Heart left ventricle (tissue), 16 donors: Measurements from ENCODE around the gene AAR2. TPM values are rescaled to one million over a fixed set of nuclear protein-coding genes. Genes with fewer than 3 reads are reported as not detected.

Experiments
- ATAC-seq, 4 donors: fragments of 200-7000 bp; cut with Tn5 transposase; one replicate each; pipeline ENCODE4 v1.9.1; 2020 to 2022; ENCODE audit warnings: moderate library complexity in 4 of 4, mild to moderate bottlenecking in 3 of 4, moderate number of reproducible peaks in 1 of 4
- DNase-seq, 5 donors: peaks; one replicate each; pipeline ENCODE4 v3.0.0-alpha.2; 2020
- H3K27ac ChIP-seq, 12 donors: fragments of 200-600 bp; sonication (generic) in 4 of 12; one replicate each; pipeline versions ENCODE4 v1.5.0 to v1.8.0; 2016 to 2022; ENCODE audit warnings: mild to moderate bottlenecking in 2 of 12
- H3K27me3 ChIP-seq, 9 donors: fragments of 200-600 bp; sonication (generic) in 2 of 9; one replicate each; pipeline versions ENCODE4 v1.5.1 to v1.8.0; 2016 to 2022; ENCODE audit warnings: mild to moderate bottlenecking in 3 of 9
- H3K36me3 ChIP-seq, 9 donors: fragments of 200-600 bp; sonication (generic) in 2 of 9; one replicate each; pipeline versions ENCODE4 v1.5.0 to v1.8.0; 2018 to 2022; ENCODE audit warnings: mild to moderate bottlenecking in 2 of 9
- H3K4me1 ChIP-seq, 12 donors: fragments of 200-600 bp; sonication (generic) in 4 of 12; one replicate each; pipeline versions ENCODE4 v1.5.0 to v1.8.0; 2016 to 2022; ENCODE audit warnings: mild to moderate bottlenecking in 3 of 12
- H3K4me3 ChIP-seq, 12 donors: fragments of 200-600 bp; sonication (generic) in 4 of 12; one replicate each; pipeline versions ENCODE4 v1.5.0 to v1.8.0; 2017 to 2022; ENCODE audit warnings: mild to moderate bottlenecking in 9 of 12, moderate library complexity in 4 of 12
- H3K9me3 ChIP-seq, 12 donors: fragments of 200-600 bp; sonication (generic) in 4 of 12; one replicate each; pipeline versions ENCODE4 v1.5.0 to v1.8.0; 2016 to 2022; ENCODE audit warnings: mild to moderate bottlenecking in 1 of 12
- CTCF ChIP-seq, 12 donors: fragments of 200-600 bp; sonication (generic) in 4 of 12; IDR thresholded peaks; one replicate each; pipeline versions ENCODE4 v1.5.0 to v1.8.0; 2018 to 2022; ENCODE audit warnings: antibody characterized with exemption in 12 of 12, mild to moderate bottlenecking in 5 of 12
- POLR2A ChIP-seq, 2 donors: fragments of 450-650 bp; IDR thresholded peaks; one replicate each; pipeline ENCODE4 v1.6.1; 2017; ENCODE audit warnings: antibody characterized with exemption in 2 of 2, mild to moderate bottlenecking in 2 of 2, moderate library complexity in 2 of 2
- WGBS, 4 donors: extraction: QIAGEN DNeasy Blood & Tissue Kit in 2 of 4; methylation state at CpG; one replicate each; pipeline versions ENCODE4 v1.1.5 to v1.1.7; 2013 to 2018; 5-methylcytosine and 5-hydroxymethylcytosine counted together
- intact Hi-C, 10 donors: fragments of 100-400 bp; cut with DNase I; formaldehyde crosslinking; loops; one replicate each; pipeline versions ENCODE4 v1.11.1 to v1.14.2; 2022
- polyA plus RNA-seq, 2 donors: library from polyadenylated mRNA; stranded (reverse); fragments of 200-250 nt; gene quantifications; one replicate each; pipeline ENCODE4 v1.2.3, GENCODE V29; 2013
- total RNA-seq, 9 donors: library from RNA; depleted of rRNA in 2 of 9; stranded (reverse); fragments of >200 nt in 2 of 9; fragmentation: NEBNext Ultra II Directional in 3 of 9; extraction: Animal tissue kit (Norgen Biotek cat#: 25700) in 3 of 9; gene quantifications; one replicate each; pipeline versions ENCODE4 v1.1.0 to v1.2.4, GENCODE V29; 2016 to 2023
- donor health status: ischemic (EF 13 %, LVEDD 7.1; RV severe dilation, severe dysfunction).
- donor health status: healthy with polysubstance abuse.
- donor health status: DM: no; HTN: yes; CAD: no.
- donor health status: DM: no; HTN: no; CAD: no.
- donor health status: ischemic (EF 25% LVEDD 6.9; RV normal size, moderate dysfunction).
- donor health status: ischemic (EF 25% LVEDD 5.7; RV mildly dilated, moderate dysfunction).
- donor health status: healthy.
- donor health status: DM: yes; HTN: yes; CAD: no.
- donor health status: ischemic (EF 35%, LVEDD 5.7; RV mildly dilated, moderate dysfunction).
- donor health status: nonischemic (EF 11% LVEDD 7.7; RV severe dilation, severe dysfunction).
- donor health status: DM: yes; HTN: yes; CAD: no.
- donor health status: PGD.
- donor health status: ischemic (EF 29% LVEDD 5.4; RV normal size, mild dysfunction).
- donor health status: nonischemic (EF 23%, LVEDD 6.1; RV moderate dilation, normal function).

The AAR2 gene
- total and polyA plus RNA-seq, 11 donors: 7.8 to 26.9 (median 16.8) TPM

GRCh38 chr20:36228770-36229169 lies 7.5 kb upstream of the AAR2 start:
- TF ChIP-seq CTCF (IDR thresholded peaks at IDR 0.05) (no peak), POLR2A (IDR thresholded peaks at IDR 0.05) (no peak)
- Histone ChIP-seq H3K27me3 (no peaks in the 10 kb centered on the region), H3K27ac (no peak overlapping the region), H3K36me3 (peaks cover 0 to 51% (median 4%) of the 10 kb centered on the region in 9 donors), H3K4me1 (no peaks in the 10 kb centered on the region), H3K9me3 (no peaks in the 10 kb centered on the region), H3K4me3 (no peak overlapping the region)
- 74 to 79% (median 76%) methylated on average over 6 of the region's 6 CpGs for WGBS, 4 donors
- no peak for DNase-seq
- ATAC-seq: no peak
- intact Hi-C loops: no loop called here

- no peak for TF ChIP-seq POLR2A (IDR thresholded peaks at IDR 0.05)
- no peak for TF ChIP-seq CTCF (IDR thresholded peaks at IDR 0.05)
- 61 to 70% (median 67%) methylated on average over 3 of the region's 3 CpGs for WGBS, 4 donors
These were observed 6.3 kb upstream of the AAR2 start for GRCh38 chr20:36230019-36230418.

GRCh38 chr20:36231331-36231730 lies 4.9 kb upstream of the AAR2 start:
- WGBS, 4 donors: 91 to 94% (median 92%) methylated on average over 7 of the region's 7 CpGs
- intact Hi-C loops: no loop called here
- no peak for ATAC-seq
- no peak overlapping the region for H3K4me3 ChIP-seq
- TF ChIP-seq CTCF (IDR thresholded peaks at IDR 0.05): no peak
- TF ChIP-seq POLR2A (IDR thresholded peaks at IDR 0.05): no peak
- H3K4me1 ChIP-seq: peaks cover 0 to 9% (median 5%) of the 10 kb centered on the region in 12 donors
- H3K27ac ChIP-seq: no peak overlapping the region
- H3K36me3 ChIP-seq: peaks cover 0 to 35% (median 0%) of the 10 kb centered on the region in 9 donors
- H3K9me3 ChIP-seq: no peaks in the 10 kb centered on the region
- DNase-seq: no peak
- H3K27me3 ChIP-seq: no peaks in the 10 kb centered on the region

More at GRCh38 chr20:36230019-36230418, 6.3 kb upstream of the AAR2 start:
- intact Hi-C loops: no loop called here
- Histone ChIP-seq H3K27ac (no peak overlapping the region), H3K4me1 (no peaks in the 10 kb centered on the region), H3K27me3 (no peaks in the 10 kb centered on the region), H3K9me3 (no peaks in the 10 kb centered on the region), H3K4me3 (no peak overlapping the region), H3K36me3 (peaks cover 0 to 48% (median 0%) of the 10 kb centered on the region in 9 donors)
- DNase-seq (no peak), ATAC-seq (no peak)

GRCh38 chr20:36234771-36235320 lies 1.4 kb upstream of the AAR2 start:
- Histone ChIP-seq H3K4me3 (no peak overlapping the region), H3K9me3 (no peaks in the 10 kb centered on the region), H3K27ac (no peak overlapping the region), H3K36me3 (peaks cover 0 to 8% (median 3%) of the 10 kb centered on the region in 9 donors), H3K27me3 (no peaks in the 10 kb centered on the region), H3K4me1 (peaks cover 0 to 26% (median 19%) of the 10 kb centered on the region in 12 donors)
- 31 to 48% (median 40%) methylated on average over 4 of the region's 4 CpGs for WGBS, 4 donors
- DNase-seq (no peak), ATAC-seq (no peak)
- TF ChIP-seq POLR2A (IDR thresholded peaks at IDR 0.05) (no peak), CTCF (IDR thresholded peaks at IDR 0.05) (no peak)
- intact Hi-C loops: no loop called here
